Lung (tissue), 12 donors: ENCODE data around the gene CYS1. TPM values are rescaled to one million over a fixed set of nuclear protein-coding genes. Genes with fewer than 3 reads are reported as not detected.

ENCODE experiments used
- ATAC-seq: fragments of 200-7000 bp; cut with Tn5 transposase; one replicate; pipeline ENCODE4 v1.9.1; 2020; ENCODE audit warnings: moderate number of reproducible peaks; ENCODE audit not compliant: insufficient read depth, low FRiP score
- DNase-seq, 3 donors: peaks; one replicate each; pipeline ENCODE4 v3.0.0-alpha.2; 2013 to 2017
- H3K27ac ChIP-seq, 2 donors: one replicate each; pipeline ENCODE4 v1.5.1; 2013; ENCODE audit warnings: mild to moderate bottlenecking in 2 of 2, moderate library complexity in 2 of 2, control low read depth in 1 of 2, inconsistent platforms in 1 of 2, low read depth in 1 of 2, low read length in 1 of 2
- H3K27me3 ChIP-seq, 3 donors: one replicate each; pipeline ENCODE4 v1.5.1; 2013; ENCODE audit warnings: low read length in 2 of 3; ENCODE audit not compliant: control insufficient read depth in 3 of 3, insufficient read depth in 3 of 3
- H3K36me3 ChIP-seq, 4 donors: one replicate each; pipeline ENCODE4 v1.5.1; 2013; ENCODE audit warnings: low read length in 4 of 4, mild to moderate bottlenecking in 1 of 4, moderate library complexity in 1 of 4; ENCODE audit not compliant: control insufficient read depth in 4 of 4, insufficient read depth in 4 of 4
- H3K4me1 ChIP-seq, 5 donors: one replicate each; pipeline ENCODE4 v1.5.1; 2013; ENCODE audit warnings: low read length in 5 of 5, mild to moderate bottlenecking in 2 of 5, moderate library complexity in 1 of 5; ENCODE audit not compliant: control insufficient read depth in 5 of 5, insufficient read depth in 5 of 5
- H3K4me3 ChIP-seq: one replicate; pipeline ENCODE4 v1.5.1; 2013; ENCODE audit warnings: mild to moderate bottlenecking, control low read depth, moderate library complexity
- H3K9ac ChIP-seq, 2 donors: one replicate each; pipeline ENCODE4 v1.5.1; 2013; ENCODE audit warnings: low read length in 2 of 2, control low read depth in 1 of 2; ENCODE audit not compliant: insufficient read depth in 1 of 2
- H3K9me3 ChIP-seq, 4 donors: one replicate each; pipeline ENCODE4 v1.5.1; 2013; ENCODE audit warnings: low read length in 3 of 4, mild to moderate bottlenecking in 1 of 4, moderate library complexity in 1 of 4; ENCODE audit not compliant: control insufficient read depth in 4 of 4, insufficient read depth in 3 of 4
- CTCF ChIP-seq: IDR thresholded peaks from 2 replicates; pipeline ENCODE4 v1.5.1; 2012; ENCODE audit warnings: mild to moderate bottlenecking; ENCODE audit errors: control extremely low read depth, extremely low read depth
- WGBS, 2 donors: extraction: QIAGEN DNeasy Blood & Tissue Kit; methylation state at CpG; one replicate each; pipeline ENCODE4 v1.1.7; 2013; 5-methylcytosine and 5-hydroxymethylcytosine counted together
- polyA plus RNA-seq, 2 donors: library from polyadenylated mRNA; stranded (reverse); fragments of 200-250 nt; gene quantifications; one replicate each; pipeline ENCODE4 v1.2.1, GENCODE V29; 2013
- total RNA-seq, 2 donors: library from RNA; depleted of rRNA in 1 of 2; stranded (reverse); fragments of >200 nt in 1 of 2; gene quantifications; one replicate each; pipeline ENCODE4 v1.2.1, GENCODE V29; 2014 to 2021
- donor health status: control.
- donor health status: control.
- donor health status: Bipolar disorder and iron deficiency.
- donor health status: healthy.
- donor health status: DM: yes; HTN: yes; CAD: no.

Gene CYS1
- total and polyA plus RNA-seq, 4 donors: 0.35 to 5.1 (median 1.0) TPM

GRCh38 chr2:10038716-10039115, 41.5 kb downstream of the CYS1 start:
- Histone ChIP-seq H3K27ac (peak overlapping the region in 1 of 2 donors; percentile 12), H3K4me1 (peaks cover 4 to 29% (median 14%) of the 10 kb centered on the region in 5 donors), H3K4me3 (no peak overlapping the region), H3K9ac (no peak overlapping the region), H3K27me3 (no peaks in the 10 kb centered on the region), H3K36me3 (no peaks in the 10 kb centered on the region), H3K9me3 (no peaks in the 10 kb centered on the region)
- ATAC-seq (no peak), DNase-seq (no peak)
- TF ChIP-seq CTCF: no peak

DNA sequence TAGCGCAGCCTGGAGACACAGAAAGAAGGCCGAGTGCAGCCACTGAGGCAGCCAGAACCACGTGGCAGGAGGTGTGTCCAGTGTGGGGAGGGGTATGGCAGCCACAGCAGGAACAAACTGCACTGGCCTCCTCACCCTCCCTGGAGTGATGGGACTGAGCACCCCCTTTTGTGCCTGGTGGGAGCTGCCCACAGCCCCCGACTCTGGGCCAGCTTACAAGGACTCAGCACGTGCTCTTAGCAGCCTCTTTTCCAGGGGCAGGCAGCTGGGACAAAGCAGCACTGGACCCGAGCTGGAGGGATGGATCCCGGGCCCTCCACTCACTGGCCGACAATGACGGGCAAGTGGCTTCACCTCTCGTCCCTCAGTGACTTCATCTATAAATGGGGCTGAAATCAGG, 42.1 kb downstream of the CYS1 start:
- Histone ChIP-seq H3K9ac (no peak overlapping the region), H3K27ac (peak overlapping the region in 1 of 2 donors; percentile 12), H3K9me3 (no peaks in the 10 kb centered on the region), H3K4me3 (no peak overlapping the region), H3K4me1 (peaks cover 4 to 29% (median 14%) of the 10 kb centered on the region in 5 donors), H3K27me3 (no peaks in the 10 kb centered on the region), H3K36me3 (no peaks in the 10 kb centered on the region)
- ATAC-seq: no peak
- WGBS, 2 donors: 86 to 90% methylated on average over 10 of the region's 10 CpGs
- TF ChIP-seq CTCF: no peak
- DNase-seq: no peak

DNA sequence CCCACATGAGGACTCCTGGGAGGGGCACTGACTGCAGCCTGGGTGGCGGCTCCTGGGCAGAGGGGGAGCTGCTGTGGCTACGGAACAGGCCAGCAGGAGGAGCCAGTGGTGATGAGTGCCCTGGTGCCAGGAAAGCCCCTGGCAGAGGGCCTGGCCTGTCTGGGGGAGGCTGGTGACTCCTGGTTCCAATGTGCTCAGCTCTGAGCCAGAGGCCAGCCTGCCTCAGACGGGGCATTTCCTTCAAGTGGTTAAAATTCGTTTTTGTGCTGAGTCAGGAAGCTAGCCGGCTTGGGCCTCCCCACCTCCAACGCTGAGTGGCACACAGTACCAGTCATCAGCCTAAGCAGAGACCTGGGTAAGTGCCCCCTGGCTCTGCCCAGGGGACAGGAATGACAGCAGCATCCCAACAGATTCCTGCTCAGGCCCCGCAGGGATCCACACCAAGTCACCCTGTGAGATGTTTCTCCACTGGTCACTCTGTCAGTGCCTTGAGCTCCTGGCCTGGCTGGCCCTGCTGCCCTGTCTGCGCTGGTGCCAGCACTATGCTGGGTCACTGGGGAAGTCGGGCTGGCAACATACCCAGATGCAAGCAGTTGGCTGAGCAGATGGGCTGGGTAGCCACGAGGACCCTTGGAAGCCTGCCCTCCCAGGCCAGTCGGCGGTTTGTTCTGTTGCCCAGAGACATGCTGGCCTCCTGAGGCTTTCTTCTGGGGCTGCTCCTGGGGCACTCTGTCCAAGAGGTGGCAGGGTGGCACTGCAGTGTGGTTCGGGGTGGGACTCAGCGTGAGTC, 43.9 kb downstream of the CYS1 start:
- Histone ChIP-seq H3K4me3 (no peak overlapping the region), H3K9me3 (no peaks in the 10 kb centered on the region), H3K27ac (peak overlapping the region; percentile 21 to 76), H3K9ac (no peak overlapping the region), H3K27me3 (no peaks in the 10 kb centered on the region), H3K4me1 (peaks cover 0 to 26% (median 9%) of the 10 kb centered on the region in 5 donors), H3K36me3 (no peaks in the 10 kb centered on the region)
- ATAC-seq: peak; percentile 68
- peak; percentile 33 for TF ChIP-seq CTCF
- WGBS, 2 donors: 26 to 39% methylated on average over 14 of the region's 14 CpGs
- DNase-seq: peak in 1 of 3 donors; percentile 32

- H3K4me3 ChIP-seq: no peak overlapping the region
- no peaks in the 10 kb centered on the region for H3K27me3 ChIP-seq
- 44 to 60% methylated on average over 5 of the region's 5 CpGs for WGBS, 2 donors
- no peaks in the 10 kb centered on the region for H3K36me3 ChIP-seq
- H3K4me1 ChIP-seq: peaks cover 0 to 23% (median 9%) of the 10 kb centered on the region in 5 donors
- ATAC-seq: no peak
- TF ChIP-seq CTCF: no peak
- H3K27ac ChIP-seq: peak overlapping the region in 1 of 2 donors; percentile 76
- H3K9ac ChIP-seq: no peak overlapping the region
- DNase-seq: no peak
- no peaks in the 10 kb centered on the region for H3K9me3 ChIP-seq
Observed at GRCh38 chr2:10035633-10036032, 44.6 kb downstream of the CYS1 start.
